ENCODE results near the gene GREM1. TPM values are rescaled to one million over a fixed set of nuclear protein-coding genes. Genes with fewer than 3 reads are reported as not detected.
A peak's percentile ranks its signal among the peaks of the same experiment; 100 is the strongest.

GREM1 gene
- total and polyA plus RNA-seq, 4 donors, result 0.06 to 2.4 (median 1.7) TPM

DNA sequence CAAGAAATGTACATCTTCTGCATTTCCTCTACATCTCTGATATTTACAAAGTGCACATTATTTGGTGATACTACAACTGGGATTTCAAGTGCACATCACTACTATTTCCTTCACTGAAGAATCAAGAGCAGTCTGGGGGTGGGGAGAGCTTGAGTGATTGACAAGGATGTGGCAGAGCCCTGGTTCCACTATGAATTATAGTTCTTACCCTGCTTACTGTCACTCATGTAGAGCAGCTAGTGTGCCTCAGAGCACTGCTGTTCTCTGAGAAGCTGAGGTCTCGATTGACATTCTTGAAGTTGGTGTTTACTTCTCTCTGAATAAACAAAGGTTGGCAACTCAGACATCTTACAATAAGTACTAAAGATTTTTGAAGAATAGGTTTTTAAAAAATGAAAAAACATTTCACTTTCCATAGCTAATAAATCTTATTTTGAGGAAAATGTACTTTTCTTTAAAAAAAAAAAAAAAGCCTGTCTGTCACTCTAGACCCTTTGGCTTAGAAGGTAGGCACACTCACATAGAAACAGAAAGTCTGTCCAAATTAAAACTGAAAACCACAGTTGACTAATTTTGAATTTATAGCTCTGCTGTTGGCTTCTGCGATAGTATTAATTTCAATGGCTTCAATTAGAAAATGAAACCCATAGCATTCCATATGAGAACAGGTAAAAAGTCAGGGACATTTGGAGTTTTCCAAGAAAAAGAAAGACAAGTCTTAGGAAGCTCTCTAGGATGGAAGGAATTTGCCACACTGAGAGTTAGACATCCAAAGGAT, 5.6 kb downstream of the GREM1 start:
- Histone ChIP-seq H3K36me3 (ENCODE audit: control insufficient read depth in 4 of 4, insufficient read depth in 4 of 4, low read length in 4 of 4) (no peaks in the 10 kb centered on the region), H3K9me3 (ENCODE audit: control insufficient read depth in 4 of 4, insufficient read depth in 3 of 4, low read length in 3 of 4) (peaks cover 0 to 9% (median 0%) of the 10 kb centered on the region in 4 donors), H3K27me3 (ENCODE audit: control insufficient read depth in 3 of 3, insufficient read depth in 3 of 3, low read length in 2 of 3) (peaks cover 10 to 48% (median 40%) of the 10 kb centered on the region in 3 donors), H3K4me1 (ENCODE audit: control insufficient read depth in 5 of 5, insufficient read depth in 5 of 5, low read length in 5 of 5) (peaks cover 0 to 6% (median 4%) of the 10 kb centered on the region in 5 donors), H3K4me3 (no peak overlapping the region), H3K9ac (ENCODE audit: insufficient read depth in 1 of 2, low read length in 2 of 2) (no peak overlapping the region), H3K27ac (ENCODE audit: low read depth in 1 of 2, low read length in 1 of 2) (no peak overlapping the region)
- TF ChIP-seq, protein P1, sequence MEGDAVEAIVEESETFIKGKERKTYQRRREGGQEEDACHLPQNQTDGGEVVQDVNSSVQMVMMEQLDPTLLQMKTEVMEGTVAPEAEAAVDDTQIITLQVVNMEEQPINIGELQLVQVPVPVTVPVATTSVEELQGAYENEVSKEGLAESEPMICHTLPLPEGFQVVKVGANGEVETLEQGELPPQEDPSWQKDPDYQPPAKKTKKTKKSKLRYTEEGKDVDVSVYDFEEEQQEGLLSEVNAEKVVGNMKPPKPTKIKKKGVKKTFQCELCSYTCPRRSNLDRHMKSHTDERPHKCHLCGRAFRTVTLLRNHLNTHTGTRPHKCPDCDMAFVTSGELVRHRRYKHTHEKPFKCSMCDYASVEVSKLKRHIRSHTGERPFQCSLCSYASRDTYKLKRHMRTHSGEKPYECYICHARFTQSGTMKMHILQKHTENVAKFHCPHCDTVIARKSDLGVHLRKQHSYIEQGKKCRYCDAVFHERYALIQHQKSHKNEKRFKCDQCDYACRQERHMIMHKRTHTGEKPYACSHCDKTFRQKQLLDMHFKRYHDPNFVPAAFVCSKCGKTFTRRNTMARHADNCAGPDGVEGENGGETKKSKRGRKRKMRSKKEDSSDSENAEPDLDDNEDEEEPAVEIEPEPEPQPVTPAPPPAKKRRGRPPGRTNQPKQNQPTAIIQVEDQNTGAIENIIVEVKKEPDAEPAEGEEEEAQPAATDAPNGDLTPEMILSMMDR (IDR thresholded peaks at IDR 0.05; ENCODE audit: control extremely low read depth, extremely low read depth), result no peak
- 64 to 72% methylated on average over 2 of the region's 2 CpGs for WGBS, 2 donors
- ATAC-seq (ENCODE audit: insufficient read depth, low FRiP score) (no peak), DNase-seq (no peak)

DNA sequence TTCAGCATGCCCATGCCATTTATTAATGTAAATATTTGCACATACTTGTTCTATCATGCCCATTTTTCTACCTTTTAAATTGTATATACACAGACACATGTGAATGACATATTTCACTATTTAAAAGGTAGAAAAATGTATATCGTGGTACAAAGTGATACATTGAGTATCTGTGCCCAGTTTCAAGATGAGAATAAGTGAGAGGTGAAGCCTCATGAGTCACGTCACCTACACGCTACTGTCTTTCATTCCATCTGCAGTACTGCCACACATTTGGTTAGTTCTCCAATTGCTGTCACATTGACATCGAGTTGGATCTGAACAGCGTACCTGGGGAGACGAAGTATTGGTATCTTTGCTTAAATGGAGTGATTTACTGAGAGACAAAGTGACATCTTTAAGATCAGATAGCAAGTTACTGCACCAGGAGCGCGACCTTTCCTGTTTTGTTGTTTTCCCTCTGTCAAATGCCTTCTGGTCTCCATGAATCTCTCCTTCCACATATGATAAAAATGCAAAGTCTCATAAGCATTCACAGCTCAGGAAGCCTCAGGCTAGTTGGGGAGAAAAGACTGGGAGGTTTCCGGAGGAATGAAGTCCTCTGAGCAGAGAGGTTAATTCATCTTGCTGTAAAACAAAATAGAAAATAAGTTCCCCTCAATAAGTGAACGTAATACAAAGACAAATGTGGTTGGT, 12.0 kb downstream of the GREM1 start:
- 79 to 89% methylated on average over 10 of the region's 10 CpGs for WGBS, 2 donors
- ATAC-seq (ENCODE audit: insufficient read depth, low FRiP score) (no peak), DNase-seq (no peak)

DNA sequence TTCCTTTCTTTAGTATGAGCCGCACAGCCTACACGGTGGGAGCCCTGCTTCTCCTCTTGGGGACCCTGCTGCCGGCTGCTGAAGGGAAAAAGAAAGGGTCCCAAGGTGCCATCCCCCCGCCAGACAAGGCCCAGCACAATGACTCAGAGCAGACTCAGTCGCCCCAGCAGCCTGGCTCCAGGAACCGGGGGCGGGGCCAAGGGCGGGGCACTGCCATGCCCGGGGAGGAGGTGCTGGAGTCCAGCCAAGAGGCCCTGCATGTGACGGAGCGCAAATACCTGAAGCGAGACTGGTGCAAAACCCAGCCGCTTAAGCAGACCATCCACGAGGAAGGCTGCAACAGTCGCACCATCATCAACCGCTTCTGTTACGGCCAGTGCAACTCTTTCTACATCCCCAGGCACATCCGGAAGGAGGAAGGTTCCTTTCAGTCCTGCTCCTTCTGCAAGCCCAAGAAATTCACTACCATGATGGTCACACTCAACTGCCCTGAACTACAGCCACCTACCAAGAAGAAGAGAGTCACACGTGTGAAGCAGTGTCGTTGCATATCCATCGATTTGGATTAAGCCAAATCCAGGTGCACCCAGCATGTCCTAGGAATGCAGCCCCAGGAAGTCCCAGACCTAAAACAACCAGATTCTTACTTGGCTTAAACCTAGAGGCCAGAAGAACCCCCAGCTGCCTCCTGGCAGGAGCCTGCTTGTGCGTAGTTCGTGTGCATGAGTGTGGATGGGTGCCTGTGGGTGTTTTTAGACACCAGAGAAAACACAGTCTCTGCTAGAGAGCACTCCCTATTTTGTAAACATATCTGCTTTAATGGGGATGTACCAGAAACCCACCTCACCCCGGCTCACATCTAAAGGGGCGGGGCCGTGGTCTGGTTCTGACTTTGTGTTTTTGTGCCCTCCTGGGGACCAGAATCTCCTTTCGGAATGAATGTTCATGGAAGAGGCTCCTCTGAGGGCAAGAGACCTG, 13.2 kb downstream of the GREM1 start:
- Histone ChIP-seq H3K4me1 (ENCODE audit: control insufficient read depth in 5 of 5, insufficient read depth in 5 of 5, low read length in 5 of 5) (peaks cover 0 to 3% (median 0%) of the 10 kb centered on the region in 5 donors), H3K27me3 (ENCODE audit: control insufficient read depth in 3 of 3, insufficient read depth in 3 of 3, low read length in 2 of 3) (peaks cover 0 to 13% (median 3%) of the 10 kb centered on the region in 3 donors), H3K4me3 (no peak overlapping the region), H3K27ac (ENCODE audit: low read depth in 1 of 2, low read length in 1 of 2) (no peak overlapping the region), H3K9me3 (ENCODE audit: control insufficient read depth in 4 of 4, insufficient read depth in 3 of 4, low read length in 3 of 4) (no peaks in the 10 kb centered on the region), H3K9ac (ENCODE audit: insufficient read depth in 1 of 2, low read length in 2 of 2) (no peak overlapping the region), H3K36me3 (ENCODE audit: control insufficient read depth in 4 of 4, insufficient read depth in 4 of 4, low read length in 4 of 4) (no peaks in the 10 kb centered on the region)
- TF ChIP-seq, protein P1 (IDR thresholded peaks at IDR 0.05; ENCODE audit: control extremely low read depth, extremely low read depth), result no peak
- WGBS, 2 donors, result 53 to 63% methylated on average over 26 to 27 of the region's 27 CpGs
- DNase-seq (peak; percentile 25 to 77 (median 63)), ATAC-seq (ENCODE audit: insufficient read depth, low FRiP score) (no peak)

More for the DNA sequence above, 12.0 kb downstream of the GREM1 start:
- Histone ChIP-seq H3K36me3 (ENCODE audit: control insufficient read depth in 4 of 4, insufficient read depth in 4 of 4, low read length in 4 of 4) (no peaks in the 10 kb centered on the region), H3K27me3 (ENCODE audit: control insufficient read depth in 3 of 3, insufficient read depth in 3 of 3, low read length in 2 of 3) (peaks cover 0 to 13% (median 3%) of the 10 kb centered on the region in 3 donors), H3K27ac (ENCODE audit: low read depth in 1 of 2, low read length in 1 of 2) (no peak overlapping the region), H3K9ac (ENCODE audit: insufficient read depth in 1 of 2, low read length in 2 of 2) (no peak overlapping the region), H3K4me1 (ENCODE audit: control insufficient read depth in 5 of 5, insufficient read depth in 5 of 5, low read length in 5 of 5) (peaks cover 0 to 3% (median 0%) of the 10 kb centered on the region in 5 donors), H3K4me3 (no peak overlapping the region), H3K9me3 (ENCODE audit: control insufficient read depth in 4 of 4, insufficient read depth in 3 of 4, low read length in 3 of 4) (no peaks in the 10 kb centered on the region)
- TF ChIP-seq, protein P1 (IDR thresholded peaks at IDR 0.05; ENCODE audit: control extremely low read depth, extremely low read depth), result no peak

All from lung (tissue), 12 donors.